Nephron progenitor cell (in vitro differentiated cells): ENCODE results near the gene PLD6.

ENCODE experiments used
- DNase-seq: peaks from one replicate; pipeline ENCODE4 v3.0.0; 2021
- H3K27ac Mint-ChIP-seq: 2 replicates; pipeline ENCODE4 v1.8.0; 2021; ENCODE audit warnings: mild to moderate bottlenecking, moderate library complexity, mixed read lengths
- H3K27me3 Mint-ChIP-seq: 2 replicates; pipeline ENCODE4 v1.8.0; 2021; ENCODE audit warnings: mild to moderate bottlenecking, low read depth, mixed read lengths; ENCODE audit not compliant: poor library complexity
- H3K36me3 Mint-ChIP-seq: 2 replicates; pipeline ENCODE4 v1.8.0; 2021; ENCODE audit warnings: low read depth, mixed read lengths
- H3K4me1 Mint-ChIP-seq: 2 replicates; pipeline ENCODE4 v1.8.0; 2021; ENCODE audit warnings: mixed read lengths
- H3K4me3 Mint-ChIP-seq: 2 replicates; pipeline ENCODE4 v1.8.0; 2021; ENCODE audit warnings: mild to moderate bottlenecking, moderate library complexity, mixed read lengths
- H3K9me3 Mint-ChIP-seq: 2 replicates; pipeline ENCODE4 v1.8.0; 2021; ENCODE audit warnings: mild to moderate bottlenecking, moderate library complexity, mixed read lengths
- TF ChIP-seq, protein P1 (sequence below): fragments of 200-600 bp; sonication (generic); IDR thresholded peaks from 2 replicates; pipeline ENCODE4 v1.5.0; 2021; ENCODE audit warnings: antibody characterized with exemption

The PLD6 gene

DNA sequence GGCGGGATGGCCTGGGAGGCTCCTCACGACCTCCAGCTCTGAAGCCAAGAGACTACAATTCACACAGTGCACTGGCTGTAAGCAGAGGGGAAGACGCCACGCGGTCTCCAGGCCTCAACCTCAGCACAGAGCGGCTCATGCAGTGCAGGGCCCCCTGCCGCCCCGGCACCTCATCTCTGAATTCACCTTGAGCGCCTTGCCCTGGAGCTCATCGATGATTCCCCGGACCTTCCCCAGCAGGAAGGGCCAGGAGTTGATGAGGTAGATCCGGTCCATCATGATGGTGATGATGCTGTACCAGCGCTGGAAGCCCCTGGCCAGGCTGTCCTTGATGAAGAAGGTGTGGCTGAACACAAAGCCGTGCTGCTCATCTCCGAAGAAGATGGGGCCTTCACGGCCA, 17.6 kb upstream of the PLD6 start:
- TF ChIP-seq, protein P1, sequence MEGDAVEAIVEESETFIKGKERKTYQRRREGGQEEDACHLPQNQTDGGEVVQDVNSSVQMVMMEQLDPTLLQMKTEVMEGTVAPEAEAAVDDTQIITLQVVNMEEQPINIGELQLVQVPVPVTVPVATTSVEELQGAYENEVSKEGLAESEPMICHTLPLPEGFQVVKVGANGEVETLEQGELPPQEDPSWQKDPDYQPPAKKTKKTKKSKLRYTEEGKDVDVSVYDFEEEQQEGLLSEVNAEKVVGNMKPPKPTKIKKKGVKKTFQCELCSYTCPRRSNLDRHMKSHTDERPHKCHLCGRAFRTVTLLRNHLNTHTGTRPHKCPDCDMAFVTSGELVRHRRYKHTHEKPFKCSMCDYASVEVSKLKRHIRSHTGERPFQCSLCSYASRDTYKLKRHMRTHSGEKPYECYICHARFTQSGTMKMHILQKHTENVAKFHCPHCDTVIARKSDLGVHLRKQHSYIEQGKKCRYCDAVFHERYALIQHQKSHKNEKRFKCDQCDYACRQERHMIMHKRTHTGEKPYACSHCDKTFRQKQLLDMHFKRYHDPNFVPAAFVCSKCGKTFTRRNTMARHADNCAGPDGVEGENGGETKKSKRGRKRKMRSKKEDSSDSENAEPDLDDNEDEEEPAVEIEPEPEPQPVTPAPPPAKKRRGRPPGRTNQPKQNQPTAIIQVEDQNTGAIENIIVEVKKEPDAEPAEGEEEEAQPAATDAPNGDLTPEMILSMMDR = no peak
- DNase-seq = no peak
- Mint-ChIP-seq H3K36me3 (peaks cover 56% of the 10 kb centered on the region), H3K27me3 (peaks cover under 1% of the 10 kb centered on the region), H3K4me1 (no peaks in the 10 kb centered on the region), H3K27ac (no peak overlapping the region), H3K4me3 (no peak overlapping the region), H3K9me3 (no peaks in the 10 kb centered on the region)

DNA sequence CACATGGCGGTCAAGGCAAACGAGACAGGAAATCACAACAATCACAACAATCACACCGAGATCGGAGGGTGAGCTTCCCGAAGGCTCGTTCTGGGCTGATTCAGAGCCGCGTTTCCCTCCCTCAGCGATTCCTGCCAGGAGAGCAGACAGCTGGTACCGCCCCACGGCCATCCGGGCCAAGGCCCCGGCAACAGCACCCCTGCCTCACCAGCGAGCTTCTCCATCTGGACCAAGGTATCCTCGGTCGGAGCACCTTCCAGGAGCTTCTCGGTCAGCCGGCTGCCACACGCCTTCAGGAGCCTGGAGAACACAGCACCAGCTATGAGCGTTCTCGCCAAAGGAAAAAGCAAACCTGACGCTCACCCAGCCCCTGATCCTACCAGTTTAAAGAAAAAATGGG, 15.2 kb upstream of the PLD6 start:
- no peak for DNase-seq
- Mint-ChIP-seq H3K36me3 (peaks cover 75% of the 10 kb centered on the region), H3K27ac (peak overlapping the region; percentile 64), H3K9me3 (no peaks in the 10 kb centered on the region), H3K27me3 (no peaks in the 10 kb centered on the region), H3K4me3 (no peak overlapping the region), H3K4me1 (no peaks in the 10 kb centered on the region)
- TF ChIP-seq, protein P1 = no peak

DNA sequence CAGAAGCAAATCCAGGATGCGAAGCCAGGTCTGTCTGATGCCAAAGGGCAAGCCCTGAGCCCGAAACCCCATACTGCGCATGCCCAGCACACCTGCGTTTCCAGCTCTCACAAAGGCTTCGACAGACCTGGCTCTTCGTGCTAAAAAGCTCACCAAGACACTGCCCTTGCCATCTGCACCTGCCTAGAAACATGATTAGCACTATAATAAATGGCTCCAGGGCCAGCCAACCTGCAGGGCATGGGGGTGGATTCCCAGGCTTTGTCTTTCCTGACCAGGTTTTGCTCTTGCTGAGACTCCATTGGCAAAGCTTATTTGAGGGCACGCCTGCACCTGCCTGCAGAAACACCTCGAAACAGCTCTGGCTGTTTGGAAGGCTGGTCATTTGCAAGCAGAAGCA, 14.4 kb upstream of the PLD6 start:
- no peaks in the 10 kb centered on the region for H3K4me1 Mint-ChIP-seq
- no peak overlapping the region for H3K4me3 Mint-ChIP-seq
- no peaks in the 10 kb centered on the region for H3K27me3 Mint-ChIP-seq
- H3K27ac Mint-ChIP-seq = peak overlapping the region; percentile 25
- TF ChIP-seq, protein P1 = no peak
- H3K36me3 Mint-ChIP-seq = peaks cover 69% of the 10 kb centered on the region
- H3K9me3 Mint-ChIP-seq = no peaks in the 10 kb centered on the region
- DNase-seq = no peak

DNA sequence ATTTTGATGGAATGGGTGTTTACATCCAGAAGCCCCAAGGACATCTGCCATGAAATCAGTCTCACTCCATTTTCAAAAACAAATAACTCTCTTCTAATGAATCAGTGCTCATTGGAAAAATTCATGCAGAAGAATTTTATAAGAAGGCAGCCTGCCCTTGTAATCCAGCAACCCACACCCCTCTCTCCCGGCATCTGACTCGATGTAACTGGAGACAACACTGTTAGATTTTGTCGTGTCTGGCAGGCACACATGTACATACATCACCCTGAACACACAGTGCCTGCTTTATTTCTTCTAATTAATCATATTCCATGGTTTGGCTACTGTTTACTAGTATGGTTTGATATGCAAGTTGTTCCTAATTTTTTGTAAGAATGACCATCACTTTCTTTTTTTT, 11.9 kb upstream of the PLD6 start:
- no peak overlapping the region for H3K4me3 Mint-ChIP-seq
- H3K36me3 Mint-ChIP-seq = peaks cover 53% of the 10 kb centered on the region
- H3K27me3 Mint-ChIP-seq = no peaks in the 10 kb centered on the region
- TF ChIP-seq, protein P1 = no peak
- H3K9me3 Mint-ChIP-seq = no peaks in the 10 kb centered on the region
- no peak for DNase-seq
- no peaks in the 10 kb centered on the region for H3K4me1 Mint-ChIP-seq
- H3K27ac Mint-ChIP-seq = no peak overlapping the region

GRCh38 chr17:17216776-17217175, 10.6 kb upstream of the PLD6 start:
- no peaks in the 10 kb centered on the region for H3K9me3 Mint-ChIP-seq
- H3K36me3 Mint-ChIP-seq = peaks cover 48% of the 10 kb centered on the region
- peak overlapping the region; percentile 56 for H3K27ac Mint-ChIP-seq
- H3K4me3 Mint-ChIP-seq = no peak overlapping the region
- TF ChIP-seq, protein P1 = no peak
- H3K4me1 Mint-ChIP-seq = no peaks in the 10 kb centered on the region
- DNase-seq = no peak
- no peaks in the 10 kb centered on the region for H3K27me3 Mint-ChIP-seq

- Mint-ChIP-seq H3K27ac (no peak overlapping the region), H3K36me3 (peaks cover 44% of the 10 kb centered on the region), H3K9me3 (no peaks in the 10 kb centered on the region), H3K4me1 (no peaks in the 10 kb centered on the region), H3K4me3 (no peak overlapping the region), H3K27me3 (no peaks in the 10 kb centered on the region)
- DNase-seq = no peak
- TF ChIP-seq, protein P1 = no peak
These were observed 10.1 kb upstream of the PLD6 start for GRCh38 chr17:17216236-17216635.
